Nephron (organoid): ENCODE data around the gene C2orf78.

Experiments used
- H3K27ac Mint-ChIP-seq, 3 experiments: 2 replicates each; pipeline ENCODE4 v1.8.0; 2020; ENCODE audit warnings: mixed read lengths in 3 of 3, mild to moderate bottlenecking in 2 of 3, moderate library complexity in 1 of 3
- H3K27me3 Mint-ChIP-seq: 2 replicates; pipeline ENCODE4 v1.8.0; 2021; ENCODE audit warnings: low read depth, mild to moderate bottlenecking, moderate library complexity, mixed read lengths
- H3K36me3 Mint-ChIP-seq: 2 replicates; pipeline ENCODE4 v1.8.0; 2020; ENCODE audit warnings: low read depth, mixed read lengths
- H3K4me1 Mint-ChIP-seq: 2 replicates; pipeline ENCODE4 v1.8.0; 2020; ENCODE audit warnings: mixed read lengths
- H3K4me3 Mint-ChIP-seq, 3 experiments: 2 replicates each; pipeline ENCODE4 v1.8.0; 2020; ENCODE audit warnings: mild to moderate bottlenecking in 3 of 3, mixed read lengths in 3 of 3, moderate library complexity in 2 of 3
- H3K9me3 Mint-ChIP-seq: 2 replicates; pipeline ENCODE4 v1.8.0; 2020; ENCODE audit warnings: mixed read lengths
- CTCF ChIP-seq, 3 experiments: fragments of 200-600 bp; sonication (generic); IDR thresholded peaks; one replicate each; pipeline ENCODE4 v1.5.0; 2021; ENCODE audit warnings: antibody characterized with exemption in 3 of 3; ENCODE audit not compliant: unreplicated experiment in 3 of 3

The C2orf78 gene

DNA sequence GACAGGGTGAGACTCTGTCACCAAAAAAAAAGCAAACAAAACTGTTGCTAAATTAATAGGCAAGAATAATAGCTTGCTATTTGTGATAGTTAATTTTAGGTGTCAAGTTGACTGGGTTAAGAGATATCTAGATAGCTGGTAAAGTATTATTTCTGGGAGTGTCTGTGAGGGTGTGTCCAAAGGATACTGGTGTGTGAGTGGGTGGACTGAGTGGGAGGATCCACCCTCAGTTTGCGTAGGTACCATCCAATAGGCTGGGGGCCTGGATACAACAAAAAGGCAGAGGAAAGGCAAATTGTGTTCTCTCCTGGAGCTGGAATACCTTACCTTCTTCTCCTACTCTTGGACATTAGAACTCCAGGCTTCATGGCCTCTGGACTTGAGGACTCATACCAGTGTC is 19.0 kb upstream of the C2orf78 start:
- Mint-ChIP-seq H3K4me1 (no peaks in the 10 kb centered on the region), H3K36me3 (peaks cover 72% of the 10 kb centered on the region), H3K9me3 (no peaks in the 10 kb centered on the region), H3K27me3 (no peaks in the 10 kb centered on the region), H3K27ac (no peak overlapping the region), H3K4me3 (no peak overlapping the region)
- no peak for TF ChIP-seq CTCF (IDR thresholded peaks at IDR 0.05; ENCODE audit: unreplicated experiment in 3 of 3)

DNA sequence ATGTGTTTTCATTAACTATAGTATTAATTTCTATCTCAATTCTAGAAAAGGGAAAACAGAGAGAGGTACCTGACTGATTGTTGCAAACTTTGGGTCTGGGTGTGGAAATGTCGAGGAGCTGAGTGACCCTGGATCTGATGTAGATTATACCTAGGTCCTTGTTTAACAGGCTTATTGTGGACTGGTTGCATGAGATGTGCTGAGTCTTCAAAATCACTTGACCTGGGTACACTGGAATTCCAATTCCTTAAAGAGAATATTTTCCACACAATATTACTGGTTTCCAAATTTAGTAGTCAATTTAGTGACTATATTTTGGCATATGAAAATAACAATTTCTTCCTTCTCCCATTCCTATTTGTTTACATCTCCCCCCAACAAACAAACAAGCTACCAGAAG is 17.6 kb upstream of the C2orf78 start:
- Mint-ChIP-seq H3K9me3 (no peaks in the 10 kb centered on the region), H3K36me3 (peaks cover 73% of the 10 kb centered on the region), H3K4me3 (no peak overlapping the region), H3K27me3 (no peaks in the 10 kb centered on the region), H3K27ac (no peak overlapping the region), H3K4me1 (no peaks in the 10 kb centered on the region)
- no peak for TF ChIP-seq CTCF (IDR thresholded peaks at IDR 0.05; ENCODE audit: unreplicated experiment in 3 of 3)

DNA sequence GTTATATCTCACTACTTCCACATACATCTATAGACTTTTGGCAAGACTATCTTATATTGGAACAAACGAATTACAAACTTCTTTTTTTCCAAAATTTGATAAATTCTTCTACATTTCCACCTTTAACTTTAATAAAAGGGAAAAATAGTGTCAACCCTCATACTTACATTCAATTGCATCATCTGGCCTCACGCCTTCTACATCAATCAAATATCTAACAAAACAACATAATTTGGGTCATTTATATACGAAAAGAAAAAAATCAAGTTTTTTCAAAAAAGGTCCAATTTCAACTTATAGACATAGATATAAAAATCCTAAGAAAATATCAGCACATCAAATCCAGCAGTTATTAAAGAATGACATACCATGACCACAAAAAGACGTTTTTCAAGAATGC is 17.0 kb upstream of the C2orf78 start:
- Mint-ChIP-seq H3K9me3 (no peaks in the 10 kb centered on the region), H3K4me3 (no peak overlapping the region), H3K27ac (no peak overlapping the region), H3K36me3 (peaks cover 72% of the 10 kb centered on the region), H3K27me3 (no peaks in the 10 kb centered on the region), H3K4me1 (no peaks in the 10 kb centered on the region)
- TF ChIP-seq CTCF (IDR thresholded peaks at IDR 0.05; ENCODE audit: unreplicated experiment in 3 of 3) = no peak

GRCh38 chr2:73770725-73771124 is 13.3 kb upstream of the C2orf78 start:
- H3K4me3 Mint-ChIP-seq = no peak overlapping the region
- no peaks in the 10 kb centered on the region for H3K27me3 Mint-ChIP-seq
- no peak for TF ChIP-seq CTCF (IDR thresholded peaks at IDR 0.05; ENCODE audit: unreplicated experiment in 3 of 3)
- H3K27ac Mint-ChIP-seq = no peak overlapping the region
- H3K36me3 Mint-ChIP-seq = peaks cover 79% of the 10 kb centered on the region
- H3K4me1 Mint-ChIP-seq = no peaks in the 10 kb centered on the region
- H3K9me3 Mint-ChIP-seq = no peaks in the 10 kb centered on the region

- Mint-ChIP-seq H3K4me1 (peaks cover 3% of the 10 kb centered on the region), H3K4me3 (no peak overlapping the region), H3K27ac (no peak overlapping the region), H3K27me3 (no peaks in the 10 kb centered on the region), H3K36me3 (peaks cover 77% of the 10 kb centered on the region), H3K9me3 (no peaks in the 10 kb centered on the region)
- no peak for TF ChIP-seq CTCF (IDR thresholded peaks at IDR 0.05; ENCODE audit: unreplicated experiment in 3 of 3)
Observed at GRCh38 chr2:73772819-73773218, 11.2 kb upstream of the C2orf78 start.

- Mint-ChIP-seq H3K4me1 (peaks cover 22% of the 10 kb centered on the region), H3K9me3 (no peaks in the 10 kb centered on the region), H3K4me3 (no peak overlapping the region), H3K27ac (no peak overlapping the region), H3K27me3 (no peaks in the 10 kb centered on the region), H3K36me3 (peaks cover 57% of the 10 kb centered on the region)
- TF ChIP-seq CTCF (IDR thresholded peaks at IDR 0.05; ENCODE audit: unreplicated experiment in 3 of 3) = no peak
Observed at GRCh38 chr2:73776381-73776780, 7.6 kb upstream of the C2orf78 start.
